ENCODE results near the gene PPAN.

The PPAN gene

DNA sequence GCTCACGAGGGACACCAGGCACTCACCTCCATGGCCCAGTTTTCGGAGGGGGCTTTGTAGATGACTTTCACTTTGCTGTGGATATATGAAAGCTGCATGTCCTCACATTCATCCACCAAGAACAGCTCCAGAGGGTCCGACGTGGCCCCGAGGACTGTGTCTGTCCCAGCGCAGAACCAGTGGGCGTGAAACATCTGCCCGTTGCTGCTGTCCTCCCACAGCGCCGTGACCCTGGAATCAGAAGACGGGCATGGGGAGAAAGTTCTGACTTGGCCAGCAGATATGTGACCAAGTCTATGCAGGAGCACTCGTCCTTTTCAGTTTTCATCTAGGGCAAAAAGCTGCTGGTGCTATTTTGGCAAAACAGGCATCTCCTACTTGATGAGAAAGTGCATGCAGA lies 43.3 kb downstream of the PPAN start:
- peaks cover 82% of the 10 kb centered on the region for H3K36me3 ChIP-seq (replicated peaks; ENCODE audit: low read depth, low read length)
- H2AFZ ChIP-seq (ENCODE audit: low read depth, low read length) = no peak overlapping the region
- H3K4me2 ChIP-seq (ENCODE audit: low read length) = no peak overlapping the region
- H3K27ac ChIP-seq (ENCODE audit: low read length) = no peak overlapping the region
- H3K79me2 ChIP-seq (ENCODE audit: low read length) = peaks cover 2% of the 10 kb centered on the region; the same call in 1 of the 2 replicates
- TF ChIP-seq, protein P1, sequence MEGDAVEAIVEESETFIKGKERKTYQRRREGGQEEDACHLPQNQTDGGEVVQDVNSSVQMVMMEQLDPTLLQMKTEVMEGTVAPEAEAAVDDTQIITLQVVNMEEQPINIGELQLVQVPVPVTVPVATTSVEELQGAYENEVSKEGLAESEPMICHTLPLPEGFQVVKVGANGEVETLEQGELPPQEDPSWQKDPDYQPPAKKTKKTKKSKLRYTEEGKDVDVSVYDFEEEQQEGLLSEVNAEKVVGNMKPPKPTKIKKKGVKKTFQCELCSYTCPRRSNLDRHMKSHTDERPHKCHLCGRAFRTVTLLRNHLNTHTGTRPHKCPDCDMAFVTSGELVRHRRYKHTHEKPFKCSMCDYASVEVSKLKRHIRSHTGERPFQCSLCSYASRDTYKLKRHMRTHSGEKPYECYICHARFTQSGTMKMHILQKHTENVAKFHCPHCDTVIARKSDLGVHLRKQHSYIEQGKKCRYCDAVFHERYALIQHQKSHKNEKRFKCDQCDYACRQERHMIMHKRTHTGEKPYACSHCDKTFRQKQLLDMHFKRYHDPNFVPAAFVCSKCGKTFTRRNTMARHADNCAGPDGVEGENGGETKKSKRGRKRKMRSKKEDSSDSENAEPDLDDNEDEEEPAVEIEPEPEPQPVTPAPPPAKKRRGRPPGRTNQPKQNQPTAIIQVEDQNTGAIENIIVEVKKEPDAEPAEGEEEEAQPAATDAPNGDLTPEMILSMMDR (IDR thresholded peaks at IDR 0.05; ENCODE audit: low read depth, low read length) = no peak
- no peak for TF ChIP-seq EZH2phosphoT487 (IDR thresholded peaks at IDR 0.05; ENCODE audit: low read depth)
- no peak overlapping the region for H3K4me3 ChIP-seq (ENCODE audit: low read length)
- H3K27me3 ChIP-seq (ENCODE audit: low read depth, low read length) = no peaks in the 10 kb centered on the region
- no peaks in the 10 kb centered on the region for H4K20me1 ChIP-seq (ENCODE audit: insufficient read depth, low read length)
- no peaks in the 10 kb centered on the region for H3K9me3 ChIP-seq (ENCODE audit: insufficient read depth, low read length)
- H3K9ac ChIP-seq (ENCODE audit: low read length) = no peak overlapping the region
- H3K4me1 ChIP-seq (ENCODE audit: low read length) = no peaks in the 10 kb centered on the region

DNA sequence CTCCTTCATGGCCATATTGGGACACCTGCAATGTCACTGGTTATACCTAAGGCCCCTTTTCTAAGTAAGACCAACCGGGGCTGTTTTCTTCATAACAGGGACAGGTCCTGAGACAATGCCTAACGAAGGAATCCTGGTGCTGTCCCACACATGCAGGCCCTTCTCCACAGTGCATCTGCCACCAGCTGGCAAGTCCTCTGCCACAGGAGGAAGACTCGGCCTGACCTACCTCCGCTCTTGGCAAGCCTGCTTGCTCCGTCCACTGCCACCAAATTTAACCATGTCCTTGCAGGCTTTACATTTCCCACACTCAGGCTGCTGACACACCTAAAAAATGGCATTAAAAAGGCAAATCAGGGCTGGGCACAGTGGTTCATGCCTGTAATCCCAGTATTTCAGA lies 45.4 kb downstream of the PPAN start:
- Histone ChIP-seq H3K36me3 (replicated peaks; ENCODE audit: low read depth, low read length) (peaks cover 79% of the 10 kb centered on the region), H4K20me1 (ENCODE audit: insufficient read depth, low read length) (no peaks in the 10 kb centered on the region), H3K9me3 (ENCODE audit: insufficient read depth, low read length) (no peaks in the 10 kb centered on the region), H3K27ac (ENCODE audit: low read length) (no peak overlapping the region), H3K9ac (ENCODE audit: low read length) (no peak overlapping the region), H3K4me2 (ENCODE audit: low read length) (no peak overlapping the region), H3K4me1 (ENCODE audit: low read length) (no peaks in the 10 kb centered on the region), H2AFZ (ENCODE audit: low read depth, low read length) (no peak overlapping the region), H3K79me2 (ENCODE audit: low read length) (no peaks in the 10 kb centered on the region), H3K4me3 (ENCODE audit: low read length) (no peak overlapping the region), H3K27me3 (ENCODE audit: low read depth, low read length) (no peaks in the 10 kb centered on the region)
- no peak for TF ChIP-seq EZH2phosphoT487 (IDR thresholded peaks at IDR 0.05; ENCODE audit: low read depth)
- TF ChIP-seq, protein P1 (IDR thresholded peaks at IDR 0.05; ENCODE audit: low read depth, low read length) = no peak

DNA sequence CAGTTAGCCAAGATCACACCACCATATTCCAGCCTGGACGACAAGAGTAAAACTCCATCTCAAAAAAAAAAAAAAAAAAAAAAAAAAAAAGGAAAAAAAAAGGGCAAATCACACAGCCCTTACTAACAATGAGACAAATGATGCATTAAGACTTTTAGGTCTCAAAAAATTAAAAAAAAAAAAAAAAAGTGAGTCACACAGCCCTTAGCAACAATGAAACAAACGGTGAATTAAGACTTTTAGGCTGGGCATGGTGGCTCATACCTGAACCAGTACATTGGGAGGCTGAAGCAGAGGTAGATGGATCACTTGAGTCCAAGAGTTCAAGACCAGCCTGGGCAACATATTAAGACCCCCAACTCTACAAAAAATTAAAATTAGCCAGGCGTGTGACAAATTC lies 45.9 kb downstream of the PPAN start:
- H3K4me2 ChIP-seq (ENCODE audit: low read length) = no peak overlapping the region
- no peaks in the 10 kb centered on the region for H4K20me1 ChIP-seq (ENCODE audit: insufficient read depth, low read length)
- peaks cover 81% of the 10 kb centered on the region for H3K36me3 ChIP-seq (replicated peaks; ENCODE audit: low read depth, low read length)
- H3K9ac ChIP-seq (ENCODE audit: low read length) = no peak overlapping the region
- no peaks in the 10 kb centered on the region for H3K27me3 ChIP-seq (ENCODE audit: low read depth, low read length)
- H3K4me3 ChIP-seq (ENCODE audit: low read length) = no peak overlapping the region
- no peaks in the 10 kb centered on the region for H3K79me2 ChIP-seq (ENCODE audit: low read length)
- H3K27ac ChIP-seq (ENCODE audit: low read length) = no peak overlapping the region
- H2AFZ ChIP-seq (ENCODE audit: low read depth, low read length) = no peak overlapping the region
- H3K4me1 ChIP-seq (ENCODE audit: low read length) = no peaks in the 10 kb centered on the region
- no peaks in the 10 kb centered on the region for H3K9me3 ChIP-seq (ENCODE audit: insufficient read depth, low read length)
- no peak for TF ChIP-seq EZH2phosphoT487 (IDR thresholded peaks at IDR 0.05; ENCODE audit: low read depth)
- TF ChIP-seq, protein P1 (IDR thresholded peaks at IDR 0.05; ENCODE audit: low read depth, low read length) = no peak

DNA sequence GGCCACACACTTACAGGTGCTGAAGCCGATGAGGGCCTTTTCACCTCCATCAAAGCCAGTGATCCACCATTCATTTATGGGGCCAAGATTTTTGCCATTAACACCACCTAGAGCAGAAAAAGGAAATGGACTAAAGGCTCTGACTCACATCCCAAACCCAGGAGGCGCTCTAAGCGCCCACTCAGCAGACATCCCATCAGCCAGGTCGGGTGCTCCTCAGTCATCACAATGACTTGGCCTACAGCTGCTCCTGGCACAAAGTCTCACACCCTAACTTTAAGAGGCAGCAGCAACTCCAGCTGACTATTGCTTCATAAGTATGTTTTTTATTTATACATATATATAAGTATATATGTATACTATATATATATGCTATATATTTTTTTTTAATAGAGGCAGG lies 49.7 kb downstream of the PPAN start:
- H3K36me3 ChIP-seq (replicated peaks; ENCODE audit: low read depth, low read length) = peaks cover 91% of the 10 kb centered on the region
- H3K4me1 ChIP-seq (ENCODE audit: low read length) = no peaks in the 10 kb centered on the region
- no peak overlapping the region for H3K4me3 ChIP-seq (ENCODE audit: low read length)
- no peaks in the 10 kb centered on the region for H3K9me3 ChIP-seq (ENCODE audit: insufficient read depth, low read length)
- H3K27me3 ChIP-seq (ENCODE audit: low read depth, low read length) = no peaks in the 10 kb centered on the region
- TF ChIP-seq, protein P1 (IDR thresholded peaks at IDR 0.05; ENCODE audit: low read depth, low read length) = no peak
- TF ChIP-seq EZH2phosphoT487 (IDR thresholded peaks at IDR 0.05; ENCODE audit: low read depth) = no peak
- no peaks in the 10 kb centered on the region for H4K20me1 ChIP-seq (ENCODE audit: insufficient read depth, low read length)
- H3K79me2 ChIP-seq (ENCODE audit: low read length) = peaks cover 4% of the 10 kb centered on the region; the same call in 1 of the 2 replicates
- no peak overlapping the region for H2AFZ ChIP-seq (ENCODE audit: low read depth, low read length)
- no peak overlapping the region for H3K4me2 ChIP-seq (ENCODE audit: low read length)
- H3K27ac ChIP-seq (ENCODE audit: low read length) = no peak overlapping the region
- no peak overlapping the region for H3K9ac ChIP-seq (ENCODE audit: low read length)

Measured in OCI-LY3 (cell line).